H1 (cell line): Measurements from ENCODE around the gene C1orf174.

Experiments used
- CHD2 ChIP-seq: IDR thresholded peaks from 2 replicates; pipeline ENCODE4 v1.6.1; 2012; ENCODE audit warnings: low read length, improper control_type of control experiment
- EP300 ChIP-seq, 2 experiments: IDR thresholded peaks; 1 replicate in 1 of 2; 2 replicates in 1 of 2; pipeline ENCODE4 v1.6.1; 2011 to 2012; ENCODE audit warnings: low read depth in 2 of 2, low read length in 2 of 2, mild to moderate bottlenecking in 2 of 2, borderline replicate concordance in 1 of 2, inconsistent platforms in 1 of 2, moderate library complexity in 1 of 2
- GABPA ChIP-seq: IDR thresholded peaks from 2 replicates; pipeline ENCODE4 v1.6.1; 2011; ENCODE audit warnings: mild to moderate bottlenecking, low read length, moderate library complexity, borderline replicate concordance; ENCODE audit not compliant: insufficient read depth
- POLR2A ChIP-seq, 2 experiments: IDR thresholded peaks; 1 replicate in 1 of 2; 2 replicates in 1 of 2; pipeline ENCODE4 v1.6.1; 2011; ENCODE audit warnings: low read depth in 2 of 2, low read length in 2 of 2, mild to moderate bottlenecking in 2 of 2; ENCODE audit errors: control extremely low read depth in 1 of 2
- POLR2AphosphoS5 ChIP-seq: IDR thresholded peaks from 2 replicates; pipeline ENCODE4 v1.6.1; 2011; ENCODE audit warnings: low read depth, low read length
- RAD21 ChIP-seq, 2 experiments: IDR thresholded peaks in 1 of 2; conservative IDR thresholded peaks in 1 of 2; 2 replicates each; pipeline ENCODE4 v1.6.1; 2011; ENCODE audit warnings: low read depth in 2 of 2, low read length in 2 of 2, improper control_type of control experiment in 1 of 2, inconsistent platforms in 1 of 2, mild to moderate bottlenecking in 1 of 2, moderate library complexity in 1 of 2
- SRF ChIP-seq: IDR thresholded peaks from 2 replicates; pipeline ENCODE4 v1.6.1; 2011; ENCODE audit warnings: mild to moderate bottlenecking, low read depth, low read length, moderate library complexity
- TAF1 ChIP-seq: IDR thresholded peaks from 2 replicates; pipeline ENCODE4 v1.6.1; 2011; ENCODE audit warnings: mild to moderate bottlenecking, low read depth, low read length
- TF ChIP-seq, protein P1 (sequence below), 3 experiments: IDR thresholded peaks; 1 replicate in 2 of 3; 2 replicates in 1 of 3; pipeline versions ENCODE4 v1.5.1 to v1.6.1; 2011; ENCODE audit warnings: low read length in 3 of 3, mild to moderate bottlenecking in 3 of 3, inconsistent platforms in 2 of 3, low read depth in 1 of 3, moderate library complexity in 1 of 3; ENCODE audit not compliant: insufficient read depth in 1 of 3; ENCODE audit errors: control extremely low read depth in 1 of 3
- TF ChIP-seq, protein P2 (sequence below): IDR thresholded peaks from 2 replicates; pipeline ENCODE4 v1.6.1; 2012; ENCODE audit warnings: inconsistent platforms

DNA sequence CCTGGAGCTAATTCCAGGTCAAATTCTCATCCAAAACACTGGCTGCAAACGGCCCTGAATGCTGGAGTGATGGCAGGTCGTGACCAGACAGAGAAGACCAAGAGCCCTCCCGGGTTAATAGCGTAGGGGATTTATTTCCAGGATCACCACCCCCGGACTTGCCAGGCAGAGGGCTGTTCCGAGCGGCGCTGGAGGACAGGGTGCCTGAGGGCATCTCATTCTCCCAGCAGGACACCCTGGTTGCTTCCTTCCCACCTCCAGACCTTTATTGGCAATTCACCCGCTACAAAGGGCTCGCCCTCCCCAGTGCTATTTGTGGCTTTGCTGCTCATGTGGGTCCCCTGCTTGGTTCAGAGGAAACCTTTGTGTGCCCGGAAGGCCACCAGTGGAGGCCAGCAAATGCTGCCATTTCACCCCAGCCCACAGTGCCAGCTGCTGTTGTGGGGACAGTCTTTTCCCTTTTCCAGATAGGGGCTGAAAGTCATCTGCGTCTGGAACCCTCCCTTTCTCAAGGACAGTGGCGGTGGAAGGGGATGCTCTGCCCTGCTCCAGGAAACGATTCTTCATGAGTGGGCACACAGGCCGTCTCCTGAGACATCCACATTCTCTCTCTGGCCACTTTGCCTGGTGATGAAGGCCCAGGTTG lies 19.0 kb upstream of the C1orf174 start:
- TF ChIP-seq POLR2AphosphoS5 (no peak), SRF (no peak), TAF1 (no peak), GABPA (no peak), CHD2 (no peak), EP300 (IDR thresholded peaks at IDR 0.05; ENCODE audit: borderline replicate concordance in 1 of 2, low read depth in 2 of 2, low read length in 2 of 2) (no peak), POLR2A (IDR thresholded peaks at IDR 0.05; ENCODE audit: control extremely low read depth in 1 of 2, low read depth in 2 of 2, low read length in 2 of 2) (no peak), RAD21 (IDR thresholded peaks at IDR 0.05 in 1 of 2, conservative IDR thresholded peaks at IDR 0.05 in 1 of 2; ENCODE audit: low read depth in 2 of 2, low read length in 2 of 2) (no peak)
- TF ChIP-seq, protein P1, sequence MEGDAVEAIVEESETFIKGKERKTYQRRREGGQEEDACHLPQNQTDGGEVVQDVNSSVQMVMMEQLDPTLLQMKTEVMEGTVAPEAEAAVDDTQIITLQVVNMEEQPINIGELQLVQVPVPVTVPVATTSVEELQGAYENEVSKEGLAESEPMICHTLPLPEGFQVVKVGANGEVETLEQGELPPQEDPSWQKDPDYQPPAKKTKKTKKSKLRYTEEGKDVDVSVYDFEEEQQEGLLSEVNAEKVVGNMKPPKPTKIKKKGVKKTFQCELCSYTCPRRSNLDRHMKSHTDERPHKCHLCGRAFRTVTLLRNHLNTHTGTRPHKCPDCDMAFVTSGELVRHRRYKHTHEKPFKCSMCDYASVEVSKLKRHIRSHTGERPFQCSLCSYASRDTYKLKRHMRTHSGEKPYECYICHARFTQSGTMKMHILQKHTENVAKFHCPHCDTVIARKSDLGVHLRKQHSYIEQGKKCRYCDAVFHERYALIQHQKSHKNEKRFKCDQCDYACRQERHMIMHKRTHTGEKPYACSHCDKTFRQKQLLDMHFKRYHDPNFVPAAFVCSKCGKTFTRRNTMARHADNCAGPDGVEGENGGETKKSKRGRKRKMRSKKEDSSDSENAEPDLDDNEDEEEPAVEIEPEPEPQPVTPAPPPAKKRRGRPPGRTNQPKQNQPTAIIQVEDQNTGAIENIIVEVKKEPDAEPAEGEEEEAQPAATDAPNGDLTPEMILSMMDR (IDR thresholded peaks at IDR 0.05; ENCODE audit: control extremely low read depth in 1 of 3, insufficient read depth in 1 of 3, low read depth in 1 of 3, low read length in 3 of 3): no peak
- TF ChIP-seq, protein P2, sequence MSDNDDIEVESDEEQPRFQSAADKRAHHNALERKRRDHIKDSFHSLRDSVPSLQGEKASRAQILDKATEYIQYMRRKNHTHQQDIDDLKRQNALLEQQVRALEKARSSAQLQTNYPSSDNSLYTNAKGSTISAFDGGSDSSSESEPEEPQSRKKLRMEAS: no peak
